MM.1S (cell line): ENCODE data around the gene STX8.
A peak's percentile ranks its signal among the peaks of the same experiment; 100 is the strongest.

Source experiments
- DNase-seq: peaks from one replicate; pipeline ENCODE4 v3.0.0-alpha.2; 2015
- H2AFZ ChIP-seq: fragments of 300-600 bp; sonication (generic); 2 replicates; pipeline ENCODE4 v1.6.0; 2016; ENCODE audit warnings: antibody characterized with exemption, low read length
- H3F3A ChIP-seq: fragments of 300-600 bp; sonication (generic); 2 replicates; pipeline ENCODE4 v1.6.1; 2016; ENCODE audit warnings: mild to moderate bottlenecking, antibody characterized with exemption, low read length, moderate library complexity, mixed read lengths; ENCODE audit not compliant: insufficient read depth
- H3K27ac ChIP-seq: fragments of 300-600 bp; sonication (generic); 2 replicates; pipeline ENCODE4 v1.5.1; 2016; ENCODE audit warnings: mild to moderate bottlenecking, low read length
- H3K27me3 ChIP-seq: fragments of 300-600 bp; sonication (generic); replicated peaks from 2 replicates; pipeline ENCODE4 v1.6.0; 2016; ENCODE audit warnings: low read length; ENCODE audit not compliant: insufficient read depth
- H3K36me3 ChIP-seq: fragments of 300-600 bp; sonication (generic); replicated peaks from 2 replicates; pipeline ENCODE4 v1.6.1; 2016; ENCODE audit warnings: mild to moderate bottlenecking, low read length, mixed read lengths; ENCODE audit not compliant: insufficient read depth
- H3K4me1 ChIP-seq: fragments of 300-600 bp; sonication (generic); 2 replicates; pipeline ENCODE4 v1.6.1; 2016; ENCODE audit warnings: low read length, mixed read lengths
- H3K4me2 ChIP-seq: fragments of 300-600 bp; sonication (generic); 2 replicates; pipeline ENCODE4 v1.6.0; 2016; ENCODE audit warnings: low read depth, low read length
- H3K4me3 ChIP-seq: fragments of 300-600 bp; sonication (generic); 2 replicates; pipeline ENCODE4 v1.5.1; 2016; ENCODE audit warnings: low read length, mixed read lengths
- H3K79me2 ChIP-seq: fragments of 300-600 bp; sonication (generic); 2 replicates; pipeline ENCODE4 v1.6.1; 2016; ENCODE audit warnings: mixed run types, low read length, mixed read lengths
- H3K9ac ChIP-seq: fragments of 300-600 bp; sonication (generic); 2 replicates; pipeline ENCODE4 v1.6.1; 2016; ENCODE audit warnings: low read length, mixed read lengths
- H3K9me2 ChIP-seq: fragments of 300-600 bp; sonication (generic); replicated peaks from 2 replicates; pipeline ENCODE4 v1.6.1; 2016; ENCODE audit warnings: mild to moderate bottlenecking, low read length, mixed read lengths; ENCODE audit not compliant: insufficient read depth
- H3K9me3 ChIP-seq: fragments of 300-600 bp; sonication (generic); replicated peaks from 2 replicates; pipeline ENCODE4 v1.6.1; 2016; ENCODE audit warnings: mild to moderate bottlenecking, low read length, mixed read lengths; ENCODE audit not compliant: insufficient read depth
- H4K20me1 ChIP-seq: fragments of 300-600 bp; sonication (generic); 2 replicates; pipeline ENCODE4 v1.6.1; 2016; ENCODE audit warnings: mild to moderate bottlenecking, low read length, moderate library complexity, mixed read lengths; ENCODE audit not compliant: insufficient read depth
- EZH2 ChIP-seq: fragments of 300-600 bp; sonication (generic); optimal IDR thresholded peaks from 2 replicates; pipeline ENCODE3; 2017; ENCODE audit warnings: low read depth, mild to moderate bottlenecking, antibody characterized with exemption, low read length, mixed read lengths
- EZH2phosphoT487 ChIP-seq: fragments of 300-600 bp; sonication (generic); IDR thresholded peaks from 2 replicates; pipeline ENCODE4 v1.6.1; 2018; ENCODE audit warnings: antibody characterized with exemption, low read length
- TF ChIP-seq, protein P1 (sequence below): fragments of 300-600 bp; sonication (generic); IDR thresholded peaks from 2 replicates; pipeline ENCODE4 v1.5.1; 2016; ENCODE audit warnings: antibody characterized with exemption, low read length, mixed read lengths

Gene STX8

DNA sequence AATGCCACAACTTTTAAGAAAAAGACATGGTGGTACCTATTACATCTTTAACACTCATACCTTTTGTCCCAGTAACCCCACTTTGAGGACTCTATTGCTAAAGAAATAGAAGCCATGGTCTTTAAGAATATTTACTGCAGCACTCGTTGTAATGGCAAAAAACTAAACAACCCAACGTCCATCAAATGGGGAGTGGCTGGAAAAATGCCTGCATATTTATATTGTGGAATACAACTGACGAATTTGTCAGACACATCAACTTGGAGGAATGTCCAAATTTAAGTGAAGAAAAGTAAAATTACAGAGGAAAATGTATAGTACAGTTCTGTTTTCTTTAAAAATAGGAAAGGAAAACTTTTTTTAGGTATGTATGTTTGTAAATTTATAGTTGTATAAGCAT is 47.8 kb downstream of the STX8 start:
- Histone ChIP-seq H3K27ac (no peak overlapping the region), H3K9me2 (no peaks in the 10 kb centered on the region), H4K20me1 (no peaks in the 10 kb centered on the region), H3K4me1 (no peaks in the 10 kb centered on the region), H3K79me2 (no peaks in the 10 kb centered on the region), H3K4me2 (no peak overlapping the region), H3F3A (no peaks in the 10 kb centered on the region), H3K36me3 (no peaks in the 10 kb centered on the region), H3K27me3 (no peaks in the 10 kb centered on the region), H2AFZ (no peak overlapping the region), H3K9ac (no peak overlapping the region), H3K4me3 (no peak overlapping the region), H3K9me3 (no peaks in the 10 kb centered on the region)
- TF ChIP-seq EZH2phosphoT487 = no peak
- TF ChIP-seq, protein P1, sequence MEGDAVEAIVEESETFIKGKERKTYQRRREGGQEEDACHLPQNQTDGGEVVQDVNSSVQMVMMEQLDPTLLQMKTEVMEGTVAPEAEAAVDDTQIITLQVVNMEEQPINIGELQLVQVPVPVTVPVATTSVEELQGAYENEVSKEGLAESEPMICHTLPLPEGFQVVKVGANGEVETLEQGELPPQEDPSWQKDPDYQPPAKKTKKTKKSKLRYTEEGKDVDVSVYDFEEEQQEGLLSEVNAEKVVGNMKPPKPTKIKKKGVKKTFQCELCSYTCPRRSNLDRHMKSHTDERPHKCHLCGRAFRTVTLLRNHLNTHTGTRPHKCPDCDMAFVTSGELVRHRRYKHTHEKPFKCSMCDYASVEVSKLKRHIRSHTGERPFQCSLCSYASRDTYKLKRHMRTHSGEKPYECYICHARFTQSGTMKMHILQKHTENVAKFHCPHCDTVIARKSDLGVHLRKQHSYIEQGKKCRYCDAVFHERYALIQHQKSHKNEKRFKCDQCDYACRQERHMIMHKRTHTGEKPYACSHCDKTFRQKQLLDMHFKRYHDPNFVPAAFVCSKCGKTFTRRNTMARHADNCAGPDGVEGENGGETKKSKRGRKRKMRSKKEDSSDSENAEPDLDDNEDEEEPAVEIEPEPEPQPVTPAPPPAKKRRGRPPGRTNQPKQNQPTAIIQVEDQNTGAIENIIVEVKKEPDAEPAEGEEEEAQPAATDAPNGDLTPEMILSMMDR = no peak
- no peak for TF ChIP-seq EZH2
- DNase-seq = no peak

GRCh38 chr17:9522074-9522473 is 53.5 kb downstream of the STX8 start:
- no peak overlapping the region for H2AFZ ChIP-seq
- peaks cover 8% of the 10 kb centered on the region for H3K4me1 ChIP-seq
- no peaks in the 10 kb centered on the region for H3K27me3 ChIP-seq
- TF ChIP-seq, protein P1 = peak; percentile 46
- no peak for TF ChIP-seq EZH2
- no peaks in the 10 kb centered on the region for H3K9me2 ChIP-seq
- H3F3A ChIP-seq = no peaks in the 10 kb centered on the region
- H3K4me3 ChIP-seq = no peak overlapping the region
- H3K9ac ChIP-seq = no peak overlapping the region
- peak; percentile 45 for DNase-seq
- no peaks in the 10 kb centered on the region for H3K79me2 ChIP-seq
- H3K27ac ChIP-seq = no peak overlapping the region
- no peaks in the 10 kb centered on the region for H3K9me3 ChIP-seq
- H3K4me2 ChIP-seq = no peak overlapping the region
- H3K36me3 ChIP-seq = no peaks in the 10 kb centered on the region
- no peaks in the 10 kb centered on the region for H4K20me1 ChIP-seq

DNA sequence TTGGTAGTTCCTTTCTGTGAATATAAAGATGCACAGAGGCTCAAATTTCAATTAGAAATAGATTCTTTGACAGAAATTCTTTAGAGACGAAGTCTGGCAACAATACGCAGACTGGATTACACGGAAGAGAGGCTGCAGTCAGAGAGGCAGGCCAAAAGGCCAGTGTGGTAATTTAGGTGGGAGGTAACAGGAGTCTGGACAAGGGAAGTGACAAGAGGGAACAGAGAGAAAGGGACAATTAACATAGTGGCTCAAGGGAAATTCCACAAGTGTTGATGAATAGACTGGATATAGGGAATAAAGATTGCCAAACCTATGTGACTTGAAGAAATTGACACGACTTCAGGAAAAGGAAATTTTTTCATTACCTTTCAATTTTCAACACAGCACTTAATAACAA is 54.6 kb downstream of the STX8 start:
- no peak overlapping the region for H3K27ac ChIP-seq
- no peak overlapping the region for H3K4me2 ChIP-seq
- no peaks in the 10 kb centered on the region for H4K20me1 ChIP-seq
- no peak overlapping the region for H3K9ac ChIP-seq
- H3K9me3 ChIP-seq = no peaks in the 10 kb centered on the region
- peaks cover 13% of the 10 kb centered on the region for H3K4me1 ChIP-seq
- DNase-seq = no peak
- H3K9me2 ChIP-seq = no peaks in the 10 kb centered on the region
- TF ChIP-seq EZH2 (no peak), EZH2phosphoT487 (no peak)
- TF ChIP-seq, protein P1 = no peak
- H3K79me2 ChIP-seq = no peaks in the 10 kb centered on the region
- no peak overlapping the region for H3K4me3 ChIP-seq
- H2AFZ ChIP-seq = no peak overlapping the region
- H3K36me3 ChIP-seq = no peaks in the 10 kb centered on the region
- H3F3A ChIP-seq = no peaks in the 10 kb centered on the region
- H3K27me3 ChIP-seq = no peaks in the 10 kb centered on the region

DNA sequence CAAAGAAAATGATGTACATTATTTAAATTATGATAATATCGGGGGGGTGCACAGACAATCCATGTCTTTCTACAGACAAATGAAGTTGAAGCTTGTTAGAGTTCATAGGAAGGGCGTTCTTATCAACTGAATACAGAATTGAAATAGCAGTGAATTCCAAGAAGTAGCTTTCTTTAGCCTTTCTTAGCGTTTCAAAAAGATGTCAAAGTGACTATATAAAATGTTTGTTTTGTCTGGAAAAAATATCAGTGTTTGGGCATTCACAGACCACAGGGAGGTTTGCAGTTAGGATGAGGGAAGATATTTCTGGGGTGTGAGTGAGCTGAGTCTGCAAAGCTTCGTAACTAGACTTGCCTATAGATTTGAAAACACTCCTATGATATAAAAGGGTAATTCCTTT is 55.0 kb downstream of the STX8 start:
- Histone ChIP-seq H3K27ac (no peak overlapping the region), H3K27me3 (no peaks in the 10 kb centered on the region), H3K79me2 (no peaks in the 10 kb centered on the region), H4K20me1 (no peaks in the 10 kb centered on the region), H3K4me1 (peaks cover 13% of the 10 kb centered on the region), H3K4me3 (no peak overlapping the region), H3K9me3 (no peaks in the 10 kb centered on the region), H2AFZ (no peak overlapping the region), H3F3A (no peaks in the 10 kb centered on the region), H3K4me2 (no peak overlapping the region), H3K36me3 (no peaks in the 10 kb centered on the region), H3K9me2 (no peaks in the 10 kb centered on the region), H3K9ac (no peak overlapping the region)
- no peak for DNase-seq
- TF ChIP-seq EZH2phosphoT487 = no peak
- TF ChIP-seq, protein P1 = no peak
- no peak for TF ChIP-seq EZH2
